Tibial artery (tissue), 4 donors: ENCODE results near the gene RPL18A.

ENCODE experiments used
- DNase-seq, 2 donors: peaks; one replicate each; pipeline ENCODE4 v3.0.0-alpha.2; 2019
- H3K27ac ChIP-seq, 2 donors: fragments of 200-600 bp; sonication (generic) in 1 of 2; 1 replicate in 1 of 2; 2 replicates in 1 of 2; pipeline ENCODE4 v1.5.1; 2018 to 2019; ENCODE audit warnings: mild to moderate bottlenecking in 1 of 2
- H3K27me3 ChIP-seq, 2 donors: fragments of 200-600 bp; sonication (generic) in 1 of 2; one replicate each; pipeline versions ENCODE4 v1.5.1 to v1.6.0; 2016 to 2019
- H3K36me3 ChIP-seq, 3 donors: fragments of 200-600 bp; sonication (generic) in 2 of 3; one replicate each; pipeline ENCODE4 v1.5.1; 2016 to 2019; ENCODE audit warnings: mild to moderate bottlenecking in 2 of 3
- H3K4me1 ChIP-seq, 4 donors: fragments of 200-600 bp; sonication (generic) in 2 of 4; 1 replicate in 3 of 4; 2 replicates in 1 of 4; pipeline ENCODE4 v1.5.1; 2016 to 2019
- H3K4me3 ChIP-seq, 2 donors: fragments of 200-600 bp; sonication (generic) in 1 of 2; 1 replicate in 1 of 2; 2 replicates in 1 of 2; pipeline ENCODE4 v1.5.1; 2018 to 2019; ENCODE audit warnings: mild to moderate bottlenecking in 2 of 2
- H3K9me3 ChIP-seq, 3 donors: fragments of 200-600 bp; sonication (generic) in 1 of 3; one replicate each; pipeline ENCODE4 v1.5.1; 2016 to 2019
- intact Hi-C: fragments of 100-400 bp; cut with DNase I; formaldehyde crosslinking; loops from one replicate; pipeline ENCODE4 v1.15.0; 2023; ENCODE audit warnings: low total_unique reads
- TF ChIP-seq, protein P1 (sequence below), 2 experiments: fragments of 200-600 bp in 1 of 2; fragments of 450-650 bp in 1 of 2; IDR thresholded peaks; one replicate each; pipeline ENCODE4 v1.5.1; 2017 to 2019; ENCODE audit warnings: antibody characterized with exemption in 2 of 2, mild to moderate bottlenecking in 1 of 2, moderate library complexity in 1 of 2

RPL18A gene

DNA sequence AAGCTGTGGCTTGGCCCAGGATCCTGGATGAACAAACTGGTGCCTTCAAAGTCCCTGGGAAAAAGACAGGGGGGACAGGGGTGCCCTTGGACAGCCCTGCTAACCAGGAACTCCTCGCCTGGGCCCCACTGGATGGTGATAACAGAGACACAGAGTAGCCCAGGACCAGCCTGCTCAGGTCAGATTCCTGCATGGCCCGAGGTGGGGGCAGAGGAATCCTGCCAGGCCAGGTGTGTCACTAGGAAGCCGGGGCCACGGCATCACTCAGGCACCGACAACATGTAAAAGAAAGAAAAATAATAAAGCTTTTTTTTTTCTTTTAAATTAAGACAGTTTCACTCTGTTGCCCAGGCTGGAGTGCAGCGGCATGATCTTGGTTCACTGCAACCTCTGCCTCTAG is 5.6 kb upstream of the RPL18A start:
- peaks cover 0 to 14% of the 10 kb centered on the region in 2 donors for H3K27me3 ChIP-seq
- H3K4me3 ChIP-seq, result no peak overlapping the region
- H3K36me3 ChIP-seq, result no peaks in the 10 kb centered on the region
- no peak overlapping the region for H3K27ac ChIP-seq
- H3K4me1 ChIP-seq, result peaks cover 0 to 4% (median 0%) of the 10 kb centered on the region in 4 donors
- no peak for DNase-seq
- intact Hi-C loops, result loop anchor here (10.0 kb wide), 2 partner anchors 249 to 619 kb away; no protein-coding TSS in a partner anchor
- no peaks in the 10 kb centered on the region for H3K9me3 ChIP-seq
- TF ChIP-seq, protein P1, sequence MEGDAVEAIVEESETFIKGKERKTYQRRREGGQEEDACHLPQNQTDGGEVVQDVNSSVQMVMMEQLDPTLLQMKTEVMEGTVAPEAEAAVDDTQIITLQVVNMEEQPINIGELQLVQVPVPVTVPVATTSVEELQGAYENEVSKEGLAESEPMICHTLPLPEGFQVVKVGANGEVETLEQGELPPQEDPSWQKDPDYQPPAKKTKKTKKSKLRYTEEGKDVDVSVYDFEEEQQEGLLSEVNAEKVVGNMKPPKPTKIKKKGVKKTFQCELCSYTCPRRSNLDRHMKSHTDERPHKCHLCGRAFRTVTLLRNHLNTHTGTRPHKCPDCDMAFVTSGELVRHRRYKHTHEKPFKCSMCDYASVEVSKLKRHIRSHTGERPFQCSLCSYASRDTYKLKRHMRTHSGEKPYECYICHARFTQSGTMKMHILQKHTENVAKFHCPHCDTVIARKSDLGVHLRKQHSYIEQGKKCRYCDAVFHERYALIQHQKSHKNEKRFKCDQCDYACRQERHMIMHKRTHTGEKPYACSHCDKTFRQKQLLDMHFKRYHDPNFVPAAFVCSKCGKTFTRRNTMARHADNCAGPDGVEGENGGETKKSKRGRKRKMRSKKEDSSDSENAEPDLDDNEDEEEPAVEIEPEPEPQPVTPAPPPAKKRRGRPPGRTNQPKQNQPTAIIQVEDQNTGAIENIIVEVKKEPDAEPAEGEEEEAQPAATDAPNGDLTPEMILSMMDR (IDR thresholded peaks at IDR 0.05), result no peak

DNA sequence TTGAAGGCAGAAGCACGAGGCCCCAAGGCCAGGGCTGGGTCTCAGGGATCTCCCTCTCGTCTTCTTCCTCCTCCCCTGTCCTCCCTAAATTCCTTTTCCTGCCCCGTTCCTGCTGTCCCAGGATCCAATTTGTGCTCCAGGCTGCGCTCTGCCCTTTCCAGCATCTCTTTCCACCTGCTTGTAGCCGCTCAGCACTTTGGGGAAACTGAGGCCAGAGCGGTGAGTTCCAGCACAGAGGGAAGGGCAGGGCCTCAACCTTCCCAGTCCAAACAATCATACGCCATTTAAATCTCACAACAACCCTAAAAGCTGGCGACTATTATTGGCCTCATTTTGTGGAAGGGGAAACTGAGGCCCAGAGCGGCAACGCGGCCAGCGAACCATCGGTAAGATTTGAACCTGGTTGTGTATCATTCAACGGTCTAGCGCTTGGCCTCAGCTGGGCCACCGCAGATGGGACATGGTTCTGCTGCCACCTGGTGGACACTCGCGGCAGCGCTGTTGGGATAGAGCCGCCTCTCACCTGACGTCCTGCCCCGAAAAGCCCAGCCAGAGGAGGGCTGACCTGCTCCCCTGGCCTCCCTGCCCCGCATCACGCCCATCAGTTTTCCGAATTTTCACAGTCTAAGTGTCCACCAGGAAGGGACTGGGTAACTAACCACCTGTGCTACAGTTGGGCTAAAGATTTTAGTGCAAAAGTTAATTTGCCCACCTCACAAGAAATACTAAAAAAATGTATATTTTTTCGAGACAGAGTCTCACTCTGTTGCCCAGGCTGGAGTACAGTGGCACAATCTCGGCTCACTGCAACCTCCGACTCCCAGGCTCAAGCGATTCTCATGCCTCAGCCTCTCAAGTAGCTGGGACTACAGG is 4.2 kb upstream of the RPL18A start:
- DNase-seq, result peak; percentile 77 to 85
- Histone ChIP-seq H3K4me3 (no peak overlapping the region), H3K36me3 (no peaks in the 10 kb centered on the region), H3K9me3 (no peaks in the 10 kb centered on the region), H3K27ac (no peak overlapping the region), H3K4me1 (peaks cover under 1 to 9% (median 2%) of the 10 kb centered on the region in 4 donors), H3K27me3 (peaks cover 0 to 7% of the 10 kb centered on the region in 2 donors)
- TF ChIP-seq, protein P1 (IDR thresholded peaks at IDR 0.05), result peak; percentile 91 to 97
- intact Hi-C loops, result loop anchor here (5.0 to 10.0 kb wide), 3 partner anchors 77 to 621 kb away; partner anchors contain the start of gene CCDC124

DNA sequence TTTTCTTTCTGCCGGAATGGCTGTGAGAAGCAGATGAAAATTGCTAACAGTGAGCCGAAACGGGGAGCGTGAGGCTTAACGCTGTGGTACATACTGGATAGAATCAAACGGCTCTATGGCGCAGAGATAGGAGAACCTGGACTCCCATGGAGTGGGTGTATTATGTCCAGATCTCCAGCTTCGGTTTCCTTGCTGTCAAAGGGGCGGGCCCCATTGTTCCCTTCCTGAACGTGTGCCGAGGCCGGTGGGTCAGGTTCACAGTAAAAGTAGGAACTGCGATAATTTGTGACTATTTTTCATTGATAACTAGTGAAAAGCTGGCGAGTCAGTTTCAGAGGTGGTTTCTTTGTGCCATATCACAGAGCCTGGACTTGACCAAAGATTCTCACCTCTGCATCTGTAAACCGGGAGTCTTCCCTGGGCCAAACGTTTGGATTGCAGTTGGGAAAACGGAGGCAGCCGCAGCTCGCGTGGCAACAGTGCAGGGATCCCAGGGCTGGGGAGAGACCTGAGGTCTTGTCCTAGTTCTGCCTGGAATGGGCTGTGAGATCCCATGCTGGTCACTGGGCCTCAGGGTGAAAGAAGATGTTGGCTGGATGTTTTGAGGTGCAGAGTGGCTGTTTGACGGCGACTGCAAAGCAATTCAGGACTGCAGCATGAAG is 752 bp downstream of the RPL18A start:
- intact Hi-C loops, result loop anchor here (5.0 kb wide), 1 partner anchor 137 kb away; no protein-coding TSS in a partner anchor
- Histone ChIP-seq H3K36me3 (peaks cover 34 to 42% (median 41%) of the 10 kb centered on the region in 3 donors), H3K4me3 (peak overlapping the region; percentile 77 to 85), H3K9me3 (no peaks in the 10 kb centered on the region), H3K4me1 (peaks cover 5 to 30% (median 18%) of the 10 kb centered on the region in 4 donors), H3K27ac (peak overlapping the region; percentile 83 to 87), H3K27me3 (no peaks in the 10 kb centered on the region)
- TF ChIP-seq, protein P1 (IDR thresholded peaks at IDR 0.05), result no peak
- no peak for DNase-seq

DNA sequence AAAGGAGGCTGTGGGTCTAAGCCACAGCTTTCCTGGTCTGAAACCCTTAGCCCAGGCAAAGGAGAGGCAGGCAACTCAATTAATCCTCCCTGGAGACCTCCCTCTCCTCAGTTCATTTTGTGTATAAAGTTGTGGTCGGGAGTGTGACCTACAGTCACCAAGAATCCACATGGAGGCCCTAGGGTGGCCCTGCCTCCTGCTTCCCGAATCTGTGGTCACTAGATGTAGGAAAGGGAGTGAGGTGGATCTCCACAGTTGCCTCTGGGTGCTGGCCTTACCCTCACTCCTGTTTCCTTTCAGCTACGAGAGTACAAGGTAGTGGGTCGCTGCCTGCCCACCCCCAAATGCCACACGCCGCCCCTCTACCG is 1.3 kb downstream of the RPL18A start:
- TF ChIP-seq, protein P1 (IDR thresholded peaks at IDR 0.05), result no peak
- Histone ChIP-seq H3K27me3 (no peaks in the 10 kb centered on the region), H3K4me1 (peaks cover 5 to 30% (median 18%) of the 10 kb centered on the region in 4 donors), H3K36me3 (peaks cover 34 to 47% (median 47%) of the 10 kb centered on the region in 3 donors), H3K9me3 (no peaks in the 10 kb centered on the region), H3K27ac (peak overlapping the region; percentile 83 to 87), H3K4me3 (peak overlapping the region; percentile 77 to 85)
- no peak for DNase-seq
- intact Hi-C loops, result loop anchor here (5.0 kb wide), 1 partner anchor 136 kb away; no protein-coding TSS in a partner anchor

DNA sequence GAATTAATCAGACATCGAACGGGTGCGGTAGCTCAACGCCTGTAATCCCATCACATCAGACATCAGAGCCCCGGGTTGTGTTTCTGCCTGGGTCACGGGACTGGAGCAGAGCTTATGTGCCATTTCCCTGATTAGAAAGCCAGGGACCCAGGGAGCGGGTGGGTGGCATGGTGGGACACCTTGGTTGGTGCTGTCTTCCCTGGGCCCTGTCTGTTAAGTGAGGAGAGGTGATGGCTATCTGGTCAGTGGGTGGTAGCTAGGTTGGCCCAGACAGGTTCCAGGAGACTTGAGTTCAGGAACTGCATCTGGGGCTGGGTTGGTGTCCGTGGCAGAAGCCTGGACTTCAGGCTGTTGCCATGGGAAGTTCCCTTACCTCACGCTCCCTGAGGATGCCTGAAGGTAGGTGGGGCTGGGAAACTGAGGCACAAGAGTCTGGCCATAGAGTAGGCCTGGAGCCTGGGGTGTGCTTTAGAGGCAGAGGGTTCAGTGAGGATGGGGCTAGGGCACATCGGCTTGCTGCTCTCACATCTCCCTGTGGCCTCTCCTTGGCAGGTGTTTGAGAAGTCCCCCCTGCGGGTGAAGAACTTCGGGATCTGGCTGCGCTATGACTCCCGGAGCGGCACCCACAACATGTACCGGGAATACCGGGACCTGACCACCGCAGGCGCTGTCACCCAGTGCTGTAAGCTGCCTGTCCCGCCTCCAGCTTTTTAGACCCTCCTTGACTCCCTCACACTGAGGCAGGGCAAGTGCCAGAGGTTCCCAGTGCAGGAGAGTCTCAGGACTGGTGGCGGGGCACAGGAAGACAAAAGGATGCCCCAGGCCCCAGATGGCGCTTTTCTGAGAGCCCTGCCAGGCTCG is 2.1 kb downstream of the RPL18A start:
- DNase-seq, result no peak
- peaks cover 5 to 30% (median 18%) of the 10 kb centered on the region in 4 donors for H3K4me1 ChIP-seq
- TF ChIP-seq, protein P1 (IDR thresholded peaks at IDR 0.05), result no peak
- peak overlapping the region in 1 of 2 donors; percentile 77 for H3K4me3 ChIP-seq
- intact Hi-C loops, result loop anchor here (5.0 kb wide), 1 partner anchor 136 kb away; no protein-coding TSS in a partner anchor
- no peaks in the 10 kb centered on the region for H3K27me3 ChIP-seq
- peaks cover 34 to 50% (median 47%) of the 10 kb centered on the region in 3 donors for H3K36me3 ChIP-seq
- H3K9me3 ChIP-seq, result no peaks in the 10 kb centered on the region
- H3K27ac ChIP-seq, result no peak overlapping the region
